A549 treated with ZK216348 at 1 μM for 4 hours (cell line): ENCODE results near the gene RAPGEFL1. TPM values are rescaled to one million over a fixed set of nuclear protein-coding genes. Genes with fewer than 3 reads are reported as not detected.

Source experiments
- total RNA-seq: library from RNA; stranded (reverse); fragments of 200-300 nt; extraction: Qiagen RNA extraction; gene quantifications from 5 replicates; pipeline ENCODE4 v1.2.3, GENCODE V29; 2022; ENCODE audit warnings: low read depth

The RAPGEFL1 gene, protein sequence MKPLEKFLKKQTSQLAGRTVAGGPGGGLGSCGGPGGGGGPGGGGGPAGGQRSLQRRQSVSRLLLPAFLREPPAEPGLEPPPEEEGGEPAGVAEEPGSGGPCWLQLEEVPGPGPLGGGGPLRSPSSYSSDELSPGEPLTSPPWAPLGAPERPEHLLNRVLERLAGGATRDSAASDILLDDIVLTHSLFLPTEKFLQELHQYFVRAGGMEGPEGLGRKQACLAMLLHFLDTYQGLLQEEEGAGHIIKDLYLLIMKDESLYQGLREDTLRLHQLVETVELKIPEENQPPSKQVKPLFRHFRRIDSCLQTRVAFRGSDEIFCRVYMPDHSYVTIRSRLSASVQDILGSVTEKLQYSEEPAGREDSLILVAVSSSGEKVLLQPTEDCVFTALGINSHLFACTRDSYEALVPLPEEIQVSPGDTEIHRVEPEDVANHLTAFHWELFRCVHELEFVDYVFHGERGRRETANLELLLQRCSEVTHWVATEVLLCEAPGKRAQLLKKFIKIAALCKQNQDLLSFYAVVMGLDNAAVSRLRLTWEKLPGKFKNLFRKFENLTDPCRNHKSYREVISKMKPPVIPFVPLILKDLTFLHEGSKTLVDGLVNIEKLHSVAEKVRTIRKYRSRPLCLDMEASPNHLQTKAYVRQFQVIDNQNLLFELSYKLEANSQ
- 2.1 to 3.4 TPM (median 2.9 TPM) in 5 replicates for total RNA-seq

DNA sequence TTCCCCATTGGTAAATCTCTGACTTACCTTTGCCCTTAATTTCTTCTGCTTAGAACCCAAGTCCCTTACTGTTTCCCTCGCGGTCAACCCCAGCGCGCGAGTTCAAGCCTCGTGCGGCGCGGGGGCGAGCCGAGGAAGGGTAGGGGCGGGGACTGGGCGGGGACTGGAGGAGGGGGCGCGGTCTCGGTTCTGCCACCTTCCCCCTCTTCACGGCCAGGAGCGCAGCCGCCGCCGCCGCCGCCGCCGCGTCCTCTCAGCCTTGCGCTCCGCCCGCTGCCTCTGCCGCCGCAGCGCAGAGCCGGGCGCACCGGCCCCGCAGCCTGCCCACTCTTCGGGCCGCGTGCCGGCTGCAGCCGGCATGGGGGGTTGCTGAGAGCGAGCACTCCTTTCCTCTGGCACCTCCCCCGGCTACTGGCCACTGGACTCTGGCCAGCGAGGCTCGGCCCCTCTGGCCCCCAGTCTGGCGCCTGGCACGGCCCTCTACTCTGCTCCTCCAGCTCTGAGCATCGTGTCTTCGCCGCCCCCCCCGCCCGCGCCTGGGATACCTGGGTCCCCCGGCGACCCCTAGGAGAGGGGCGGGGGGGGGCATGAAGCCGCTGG lies at the start of gene RAPGEFL1:
Gene RAPGEFL1, plus strand, starts transcription at position 196 of the 600 bp plus-strand sequence. Its CDS starts 392 bp downstream, at position 588.

DNA sequence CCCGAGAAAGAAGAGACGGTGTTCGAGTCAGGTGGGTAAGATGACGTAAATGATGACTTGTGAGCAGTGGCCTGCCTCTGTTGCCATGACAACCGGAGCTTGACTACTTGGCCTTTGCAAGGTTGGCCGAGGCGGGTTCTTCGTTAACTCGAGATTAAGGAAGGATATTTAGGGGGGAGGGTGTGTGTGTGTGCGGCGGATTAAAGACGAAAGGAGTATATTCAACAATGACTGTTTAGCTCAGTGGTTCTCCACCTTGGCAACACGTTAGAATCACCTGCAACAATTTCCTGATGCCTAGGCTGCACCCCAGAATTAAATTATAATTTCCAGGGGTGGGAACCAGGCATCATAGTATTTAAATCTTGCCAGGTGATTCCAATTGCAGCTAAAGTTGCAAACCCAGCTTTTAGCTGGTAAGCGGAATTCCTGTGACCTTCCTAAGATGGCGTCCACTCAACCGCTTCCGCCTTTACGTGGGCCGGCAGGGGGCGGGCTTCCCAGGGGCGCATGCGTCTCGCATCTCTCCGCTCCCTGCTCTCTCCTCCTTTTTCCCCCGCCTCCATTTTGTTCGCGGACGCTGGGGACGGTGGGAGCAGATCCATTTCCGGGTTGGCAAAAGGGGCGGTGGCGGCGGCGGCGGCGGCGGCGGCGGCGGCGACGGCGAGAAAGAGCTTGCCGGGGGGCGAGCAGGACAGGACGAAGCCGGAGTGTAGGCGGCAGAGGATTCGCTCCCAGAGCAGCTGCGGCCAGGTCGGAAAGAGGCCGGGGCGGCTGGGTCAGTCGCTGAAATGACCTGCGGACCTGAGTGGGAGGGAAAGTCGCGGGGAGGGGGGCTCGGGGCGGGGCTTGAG lies 41.7 kb downstream of the RAPGEFL1 start, which contains the start of gene WIPF2:
Gene WIPF2, plus strand, starts transcription at position 565 of the 854 bp plus-strand sequence. CDS start 37,156 bp downstream, outside the sequence.

Other genes starting within 250 kb of the RAPGEFL1 start
- gene ORMDL3, start 249.9 kb upstream of the RAPGEFL1 start, total RNA-seq: 36.9 to 42.2 TPM (median 40.0 TPM) in 5 replicates
- gene LRRC3C, start 249.7 kb upstream of the RAPGEFL1 start, total RNA-seq: not detected in 5 replicates
- not detected in 5 replicates for gene GSDMA, start 214.5 kb upstream of the RAPGEFL1 start, total RNA-seq
- gene PSMD3, start 196.7 kb upstream of the RAPGEFL1 start, total RNA-seq: 136 to 184 TPM (median 177 TPM) in 5 replicates
- gene CSF3, start 162.0 kb upstream of the RAPGEFL1 start, total RNA-seq: 0.19 to 0.68 TPM (median 0.22 TPM) in 4 of 5 replicates, not detected in the other
- 33.5 to 68.4 TPM (median 57.8 TPM) in 5 replicates for gene MED24, start 123.1 kb upstream of the RAPGEFL1 start, total RNA-seq
- gene THRA, start 114.5 kb upstream of the RAPGEFL1 start, total RNA-seq: 17.1 to 27.1 TPM (median 22.3 TPM) in 5 replicates
- gene NR1D1, start 76.9 kb upstream of the RAPGEFL1 start, total RNA-seq: 8.8 to 11.3 TPM (median 10.3 TPM) in 5 replicates
- gene MSL1, start 55.5 kb upstream of the RAPGEFL1 start, total RNA-seq: 55.9 to 70.2 TPM (median 69.0 TPM) in 5 replicates
- gene CASC3, start 36.9 kb upstream of the RAPGEFL1 start, total RNA-seq: 43.8 to 51.0 TPM (median 48.4 TPM) in 5 replicates
- 17.1 to 25.1 TPM (median 20.9 TPM) in 5 replicates for gene WIPF2, start 41.8 kb downstream of the RAPGEFL1 start, total RNA-seq
- 49.2 to 61.6 TPM (median 54.6 TPM) in 5 replicates for gene CDC6, start 110.4 kb downstream of the RAPGEFL1 start, total RNA-seq
- gene RARA, start 131.7 kb downstream of the RAPGEFL1 start, total RNA-seq: 34.5 to 45.5 TPM (median 38.2 TPM) in 5 replicates
- gene GJD3, start 187.3 kb downstream of the RAPGEFL1 start, total RNA-seq: 0.73 to 1.6 TPM (median 0.88 TPM) in 5 replicates
- 134 to 262 TPM (median 221 TPM) in 5 replicates for gene TOP2A, start 240.4 kb downstream of the RAPGEFL1 start, total RNA-seq